Neuronal stem cell (in vitro differentiated cells): ENCODE measurements around the gene GIPC1.

Experiments
- DNase-seq: peaks from one replicate; pipeline ENCODE4 v3.0.0-alpha.2; 2013; ENCODE audit warnings: low spot score
- H2AFZ ChIP-seq: one replicate; pipeline ENCODE4 v1.6.1; 2013; ENCODE audit warnings: mild to moderate bottlenecking, low read length, inconsistent platforms
- H2AK5ac ChIP-seq: 2 replicates; pipeline ENCODE4 v1.6.1; 2013; ENCODE audit warnings: low read depth, mild to moderate bottlenecking, inconsistent platforms, low read length, moderate library complexity, mixed read lengths
- H2BK120ac ChIP-seq: 2 replicates; pipeline ENCODE4 v1.6.1; 2013; ENCODE audit warnings: low read depth, mild to moderate bottlenecking, inconsistent platforms, low read length, moderate library complexity, mixed read lengths
- H2BK12ac ChIP-seq: one replicate; pipeline ENCODE4 v1.6.1; 2013; ENCODE audit warnings: low read length, inconsistent platforms
- H2BK15ac ChIP-seq: 2 replicates; pipeline ENCODE4 v1.6.1; 2013; ENCODE audit warnings: mild to moderate bottlenecking, low read length, inconsistent platforms, mixed read lengths
- H2BK5ac ChIP-seq: one replicate; pipeline ENCODE4 v1.6.1; 2013; ENCODE audit warnings: inconsistent platforms, mild to moderate bottlenecking, low read length, moderate library complexity
- H3K14ac ChIP-seq: one replicate; pipeline ENCODE4 v1.6.1; 2013; ENCODE audit warnings: low read length, inconsistent platforms
- H3K18ac ChIP-seq: 2 replicates; pipeline ENCODE4 v1.6.1; 2013; ENCODE audit warnings: low read length, inconsistent platforms
- H3K23ac ChIP-seq: 2 replicates; pipeline ENCODE4 v1.6.1; 2013; ENCODE audit warnings: low read depth, mild to moderate bottlenecking, mixed read lengths, low read length, inconsistent platforms; ENCODE audit not compliant: poor library complexity
- H3K27ac ChIP-seq: replicated peaks from 3 replicates; pipeline ENCODE4 v1.5.1; 2013; ENCODE audit warnings: low read length, inconsistent platforms
- H3K27me3 ChIP-seq, 3 experiments: 2 replicates each; pipeline ENCODE4 v1.6.1; 2013; ENCODE audit warnings: low read length in 3 of 3, mild to moderate bottlenecking in 2 of 3, inconsistent platforms in 1 of 3, low read depth in 1 of 3, mixed read lengths in 1 of 3, moderate library complexity in 1 of 3; ENCODE audit not compliant: control insufficient read depth in 3 of 3, insufficient read depth in 3 of 3
- H3K36me3 ChIP-seq, 2 donors: replicated peaks in 1 of 2; 2 replicates each; pipeline ENCODE4 v1.6.1; 2013; ENCODE audit warnings: low read length in 2 of 2; ENCODE audit not compliant: control insufficient read depth in 2 of 2, insufficient read depth in 2 of 2
- H3K4ac ChIP-seq: 2 replicates; pipeline ENCODE4 v1.6.1; 2013; ENCODE audit warnings: inconsistent platforms, mild to moderate bottlenecking, low read length, moderate library complexity
- H3K4me1 ChIP-seq, 2 donors: 1 replicate in 1 of 2; 2 replicates in 1 of 2; pipeline ENCODE4 v1.6.1; 2013; ENCODE audit warnings: low read length in 2 of 2, low read depth in 1 of 2; ENCODE audit not compliant: control insufficient read depth in 2 of 2, insufficient read depth in 1 of 2
- H3K4me2 ChIP-seq: one replicate; pipeline ENCODE4 v1.6.1; 2013; ENCODE audit warnings: mild to moderate bottlenecking, low read length, inconsistent platforms; ENCODE audit not compliant: insufficient read depth, poor library complexity, severe bottlenecking
- H3K4me3 ChIP-seq, 2 donors: 2 replicates each; pipeline ENCODE4 v1.5.1; 2013; ENCODE audit warnings: low read length in 2 of 2, mild to moderate bottlenecking in 2 of 2, inconsistent platforms in 1 of 2, moderate library complexity in 1 of 2
- H3K79me1 ChIP-seq: one replicate; pipeline ENCODE4 v1.6.1; 2013; ENCODE audit warnings: low read depth, mild to moderate bottlenecking, inconsistent platforms, low read length, moderate library complexity
- H3K9ac ChIP-seq: one replicate; pipeline ENCODE4 v1.6.1; 2013; ENCODE audit warnings: mild to moderate bottlenecking, low read depth, low read length, inconsistent platforms; ENCODE audit not compliant: poor library complexity
- H3K9me3 ChIP-seq, 2 donors: replicated peaks in 1 of 2; 2 replicates each; pipeline versions ENCODE3 to v1.6.1; 2013; ENCODE audit warnings: low read length in 2 of 2, mild to moderate bottlenecking in 2 of 2, inconsistent platforms in 1 of 2, low read depth in 1 of 2, mixed read lengths in 1 of 2, moderate library complexity in 1 of 2; ENCODE audit not compliant: control insufficient read depth in 2 of 2, insufficient read depth in 1 of 2
- H4K8ac ChIP-seq: one replicate; pipeline ENCODE4 v1.6.1; 2013; ENCODE audit warnings: low read depth, mild to moderate bottlenecking, inconsistent platforms, low read length, moderate library complexity
- H4K91ac ChIP-seq: one replicate; pipeline ENCODE4 v1.6.1; 2013; ENCODE audit warnings: low read length, low read depth, mild to moderate bottlenecking, inconsistent platforms; ENCODE audit not compliant: poor library complexity
- WGBS, 2 donors: extraction: QIAGEN DNeasy Blood & Tissue Kit; methylation state at CpG; one replicate each; pipeline ENCODE4 v1.1.7; 2013; ENCODE audit warnings: missing lambda C conversion rate in 2 of 2, mixed read lengths in 1 of 2; ENCODE audit not compliant: insufficient read length in 2 of 2, insufficient replicate concordance in 1 of 2; ENCODE audit errors: extremely low coverage in 2 of 2; 5-methylcytosine and 5-hydroxymethylcytosine counted together

Gene GIPC1

GRCh38 chr19:14519860-14520407 is 24.0 kb upstream of the GIPC1 start:
- no peak overlapping the region for H3K9ac ChIP-seq
- H2BK5ac ChIP-seq, result no peak overlapping the region
- H2BK120ac ChIP-seq, result no peak overlapping the region
- H3K36me3 ChIP-seq, result peaks cover 15 to 24% of the 10 kb centered on the region in 2 donors
- H3K9me3 ChIP-seq, result no peaks in the 10 kb centered on the region
- H3K14ac ChIP-seq, result no peak overlapping the region
- H2BK15ac ChIP-seq, result no peak overlapping the region
- no peak overlapping the region for H2BK12ac ChIP-seq
- no peak overlapping the region for H3K4me2 ChIP-seq
- no peak overlapping the region for H3K4ac ChIP-seq
- peaks cover 5% of the 10 kb centered on the region for H3K79me1 ChIP-seq
- no peak overlapping the region for H2AK5ac ChIP-seq
- H4K8ac ChIP-seq, result no peak overlapping the region
- H3K18ac ChIP-seq, result no peak overlapping the region
- no peak overlapping the region for H3K4me3 ChIP-seq
- H2AFZ ChIP-seq, result peak overlapping the region; percentile 2
- no peaks in the 10 kb centered on the region for H3K27me3 ChIP-seq
- H3K27ac ChIP-seq, result no peak overlapping the region
- peaks cover 10 to 13% of the 10 kb centered on the region in 2 donors for H3K4me1 ChIP-seq
- H3K23ac ChIP-seq, result no peak overlapping the region
- no CpG with 5 or more reads among the region's 2 CpGs for WGBS, 2 donors
- DNase-seq, result no peak
- H4K91ac ChIP-seq, result no peak overlapping the region

- Histone ChIP-seq H3K9ac (no peak overlapping the region), H3K4me3 (no peak overlapping the region), H2BK12ac (no peak overlapping the region), H2AK5ac (no peak overlapping the region), H3K4me1 (peaks cover 10 to 13% of the 10 kb centered on the region in 2 donors), H3K23ac (no peak overlapping the region), H3K27me3 (no peaks in the 10 kb centered on the region), H2BK120ac (no peak overlapping the region), H3K14ac (no peak overlapping the region), H3K18ac (no peak overlapping the region), H3K9me3 (no peaks in the 10 kb centered on the region), H2BK15ac (no peak overlapping the region), H3K4ac (no peak overlapping the region), H3K27ac (no peak overlapping the region), H2BK5ac (no peak overlapping the region), H3K79me1 (peaks cover 5% of the 10 kb centered on the region), H2AFZ (no peak overlapping the region), H4K91ac (no peak overlapping the region), H3K4me2 (no peak overlapping the region), H3K36me3 (peaks cover 20 to 30% of the 10 kb centered on the region in 2 donors), H4K8ac (no peak overlapping the region)
- no peak for DNase-seq
- no CpG with 5 or more reads among the region's 22 CpGs for WGBS, 2 donors
Observed at GRCh38 chr19:14519245-14519859, 23.4 kb upstream of the GIPC1 start.

GRCh38 chr19:14517840-14518505 is 22.0 kb upstream of the GIPC1 start, which contains the start of gene DNAJB1:
TSS of gene DNAJB1 (minus strand) at chr19:14518397. CDS start at chr19:14518349, 48 bp downstream.
- Histone ChIP-seq H3K14ac (no peak within 1 kb of the TSS), H2BK12ac (peak within 1 kb of the TSS; percentile 5), H2BK5ac (peak within 1 kb of the TSS; percentile 67), H3K9me3 (no peaks in the 10 kb centered on the region), H4K91ac (no peak within 1 kb of the TSS), H3K36me3 (peaks cover 22 to 43% of the 10 kb centered on the region in 2 donors), H3K4me1 (peaks cover 10 to 13% of the 10 kb centered on the region in 2 donors), H4K8ac (no peak within 1 kb of the TSS), H3K79me1 (peaks cover 5% of the 10 kb centered on the region), H3K23ac (peak within 1 kb of the TSS; percentile 100), H3K9ac (peak within 1 kb of the TSS; percentile 97), H3K27ac (peak within 1 kb of the TSS; percentile 74), H3K27me3 (no peaks in the 10 kb centered on the region), H2AFZ (peak within 1 kb of the TSS; percentile 83), H3K4me3 (peak within 1 kb of the TSS; percentile 87 to 98), H3K4me2 (peak within 1 kb of the TSS; percentile 64), H2BK120ac (no peak within 1 kb of the TSS), H3K18ac (peak within 1 kb of the TSS; percentile 98), H2BK15ac (no peak within 1 kb of the TSS), H3K4ac (peak within 1 kb of the TSS; percentile 4), H2AK5ac (peak within 1 kb of the TSS; percentile 95)
- WGBS, 2 donors, result no CpG with 5 or more reads among the region's 82 CpGs
- no peak for DNase-seq

- Histone ChIP-seq H3K4ac (no peak overlapping the region), H3K36me3 (peaks cover 22 to 46% of the 10 kb centered on the region in 2 donors), H3K4me3 (peak overlapping the region; percentile 87 to 98), H2BK120ac (no peak overlapping the region), H3K4me2 (peak overlapping the region; percentile 64), H2BK12ac (no peak overlapping the region), H3K27me3 (no peaks in the 10 kb centered on the region), H3K4me1 (peaks cover 10 to 13% of the 10 kb centered on the region in 2 donors), H2BK5ac (peak overlapping the region; percentile 67), H3K14ac (no peak overlapping the region), H2BK15ac (no peak overlapping the region), H3K79me1 (peaks cover 5% of the 10 kb centered on the region), H4K8ac (no peak overlapping the region), H2AFZ (peak overlapping the region; percentile 83), H2AK5ac (peak overlapping the region; percentile 95), H4K91ac (no peak overlapping the region), H3K27ac (no peak overlapping the region), H3K18ac (peak overlapping the region; percentile 98), H3K23ac (peak overlapping the region; percentile 100), H3K9ac (peak overlapping the region; percentile 97), H3K9me3 (no peaks in the 10 kb centered on the region)
- no peak for DNase-seq
- WGBS, 2 donors, result no CpG with 5 or more reads among the region's 32 CpGs
Observed at GRCh38 chr19:14517446-14517839, 21.5 kb upstream of the GIPC1 start.
